SK-N-MC (cell line): ENCODE results near the gene MXRA7.

Experiments used
- EZH2 ChIP-seq: fragments of 200-600 bp; sonication (generic); IDR thresholded peaks from one replicate; pipeline ENCODE4 v1.6.1; 2017; ENCODE audit warnings: antibody characterized with exemption
- FOXP2 ChIP-seq: optimal IDR thresholded peaks from 2 replicates; pipeline ENCODE3; 2011; ENCODE audit warnings: mild to moderate bottlenecking, moderate library complexity; ENCODE audit not compliant: insufficient read depth; ENCODE audit errors: extremely low read length, control extremely low read depth
- POLR2AphosphoS5 ChIP-seq: IDR thresholded peaks from 2 replicates; pipeline ENCODE4 v1.6.1; 2012; ENCODE audit warnings: mild to moderate bottlenecking, low read depth, low read length, borderline replicate concordance

- no peak for TF ChIP-seq EZH2
- no peak for TF ChIP-seq FOXP2
- no peak for TF ChIP-seq POLR2AphosphoS5
Measured at GRCh38 chr17:76672892-76673291, 37.9 kb downstream of the MXRA7 start.
